ENCODE results near the gene USP25. TPM values are rescaled to one million over a fixed set of nuclear protein-coding genes. Genes with fewer than 3 reads are reported as not detected.

Gene USP25
- total and polyA plus RNA-seq, 2 donors (not counting 1 experiment from before 2014, with no cell fraction given), result 14.2 to 55.5 TPM

GRCh38 chr21:15908187-15908586 lies 178.4 kb downstream of the USP25 start:
- H3K9me3 ChIP-seq (ENCODE audit: control extremely low read depth in 1 of 3, control insufficient read depth in 2 of 3, insufficient read depth in 1 of 3, low read length in 2 of 3), result peaks cover 0 to 3% (median 0%) of the 10 kb centered on the region in 3 donors
- intact Hi-C loops (cut with micrococcal nuclease), result no loop called here
- H3K4me1 ChIP-seq (ENCODE audit: control insufficient read depth in 2 of 2, insufficient read depth in 2 of 2, low read length in 2 of 2), result no peaks in the 10 kb centered on the region
- H3K27me3 Mint-ChIP-seq, result no peaks in the 10 kb centered on the region
- H3K27ac ChIP-seq (ENCODE audit: low read length in 2 of 2), result no peak overlapping the region
- no peak overlapping the region for H3K4me2 ChIP-seq (replicated peaks; ENCODE audit: low read depth, low read length, poor library complexity, severe bottlenecking)
- H3K79me2 ChIP-seq (ENCODE audit: control insufficient read depth, insufficient read depth, low read length), result no peaks in the 10 kb centered on the region
- POLR2A ChIA-PET, result no interaction called here
- no peak overlapping the region for H3K4me3 ChIP-seq (ENCODE audit: control extremely low read depth in 1 of 5, extremely low read depth in 1 of 5, insufficient read depth in 1 of 5, low read depth in 2 of 5, low read length in 4 of 5)
- no peaks in the 10 kb centered on the region for H3K4me1 Mint-ChIP-seq
- H3K36me3 ChIP-seq (replicated peaks in 1 of 2; ENCODE audit: control extremely low read depth in 1 of 2, control insufficient read depth in 1 of 2, extremely low read depth in 1 of 2, insufficient read depth in 2 of 2, low read length in 1 of 2), result no peaks in the 10 kb centered on the region
- CTCF ChIA-PET, result interaction anchor here (0.7 kb wide), 1 partner anchor 255 kb away, joined by 3 read pairs; no protein-coding TSS in a partner anchor
- H4K20me1 ChIP-seq (ENCODE audit: control insufficient read depth, insufficient read depth, low read length, poor library complexity, severe bottlenecking), result no peaks in the 10 kb centered on the region
- DNase-seq, result no peak
- H2AFZ ChIP-seq (ENCODE audit: insufficient read depth, low read depth, low read length, poor library complexity, severe bottlenecking), result no peak overlapping the region
- TF ChIP-seq CTCF (IDR thresholded peaks at IDR 0.05), result no peak
- no peak for TF ChIP-seq EZH2 (IDR thresholded peaks at IDR 0.05; ENCODE audit: borderline replicate concordance, insufficient read depth, low read depth, low read length, poor library complexity, severe bottlenecking)
- WGBS (ENCODE audit: insufficient coverage), result 97% methylated on average over 6 of the region's 6 CpGs
- ATAC-seq (ENCODE audit: low read depth), result no peak
- no peaks in the 10 kb centered on the region for H3K27me3 ChIP-seq (replicated peaks in 1 of 4; ENCODE audit: control extremely low read depth in 1 of 4, control insufficient read depth in 3 of 4, insufficient read depth in 4 of 4, low read length in 3 of 4)
- H3K9me3 Mint-ChIP-seq (ENCODE audit: insufficient read depth), result peaks cover 6% of the 10 kb centered on the region
- H3K27ac Mint-ChIP-seq, result no peak overlapping the region
- no peak overlapping the region for H3K4me3 Mint-ChIP-seq
- H3K9ac ChIP-seq (ENCODE audit: low read length), result no peak overlapping the region

GRCh38 chr21:15928196-15928595 lies 198.4 kb downstream of the USP25 start:
- ATAC-seq (ENCODE audit: low read depth) (no peak), DNase-seq (no peak)
- Histone ChIP-seq H3K79me2 (ENCODE audit: control insufficient read depth, insufficient read depth, low read length) (no peaks in the 10 kb centered on the region), H3K4me1 (ENCODE audit: control insufficient read depth in 2 of 2, insufficient read depth in 2 of 2, low read length in 2 of 2) (no peaks in the 10 kb centered on the region), H3K4me3 (ENCODE audit: control extremely low read depth in 1 of 5, extremely low read depth in 1 of 5, insufficient read depth in 1 of 5, low read depth in 2 of 5, low read length in 4 of 5) (no peak overlapping the region), H2AFZ (ENCODE audit: insufficient read depth, low read depth, low read length, poor library complexity, severe bottlenecking) (no peak overlapping the region), H3K27ac (ENCODE audit: low read length in 2 of 2) (no peak overlapping the region), H3K9ac (ENCODE audit: low read length) (no peak overlapping the region), H4K20me1 (ENCODE audit: control insufficient read depth, insufficient read depth, low read length, poor library complexity, severe bottlenecking) (no peaks in the 10 kb centered on the region), H3K36me3 (replicated peaks in 1 of 2; ENCODE audit: control extremely low read depth in 1 of 2, control insufficient read depth in 1 of 2, extremely low read depth in 1 of 2, insufficient read depth in 2 of 2, low read length in 1 of 2) (no peaks in the 10 kb centered on the region), H3K4me2 (replicated peaks; ENCODE audit: low read depth, low read length, poor library complexity, severe bottlenecking) (no peak overlapping the region), H3K27me3 (replicated peaks in 1 of 4; ENCODE audit: control extremely low read depth in 1 of 4, control insufficient read depth in 3 of 4, insufficient read depth in 4 of 4, low read length in 3 of 4) (no peaks in the 10 kb centered on the region), H3K9me3 (ENCODE audit: control extremely low read depth in 1 of 3, control insufficient read depth in 2 of 3, insufficient read depth in 1 of 3, low read length in 2 of 3) (peaks cover 0 to 7% (median 1%) of the 10 kb centered on the region in 3 donors)
- 85% methylated on average over 2 of the region's 2 CpGs for WGBS (ENCODE audit: insufficient coverage)
- H3K4me1 Mint-ChIP-seq, result no peaks in the 10 kb centered on the region
- intact Hi-C loops (cut with micrococcal nuclease), result no loop called here
- TF ChIP-seq CTCF (IDR thresholded peaks at IDR 0.05), result no peak
- no peak for TF ChIP-seq EZH2 (IDR thresholded peaks at IDR 0.05; ENCODE audit: borderline replicate concordance, insufficient read depth, low read depth, low read length, poor library complexity, severe bottlenecking)
- CTCF ChIA-PET, result no interaction called here
- H3K27ac Mint-ChIP-seq, result no peak overlapping the region
- H3K4me3 Mint-ChIP-seq, result no peak overlapping the region
- peaks cover 3% of the 10 kb centered on the region for H3K27me3 Mint-ChIP-seq
- POLR2A ChIA-PET, result no interaction called here
- H3K9me3 Mint-ChIP-seq (ENCODE audit: insufficient read depth), result no peaks in the 10 kb centered on the region

All from B cell (primary cell).